HL-60/S4 treated with phorbol 12-myristate 13-acetate at 8.2 ng/mL for 4 days and 3 days (cell line): Measurements from ENCODE around the gene RINL.
"Not testable (repeated sequence)": the region's sequence is repeated elsewhere in the genome, so short reads cannot be mapped to it uniquely, and the experiment has no call there.

Source experiments
- in situ Hi-C: fragments of 300-500 bp; cut with MboI; formaldehyde crosslinking; loops from 2 replicates; pipeline ENCODE4 v1.15.0; 2022; ENCODE audit warnings: low sequenced_read_pairs

RINL gene

DNA sequence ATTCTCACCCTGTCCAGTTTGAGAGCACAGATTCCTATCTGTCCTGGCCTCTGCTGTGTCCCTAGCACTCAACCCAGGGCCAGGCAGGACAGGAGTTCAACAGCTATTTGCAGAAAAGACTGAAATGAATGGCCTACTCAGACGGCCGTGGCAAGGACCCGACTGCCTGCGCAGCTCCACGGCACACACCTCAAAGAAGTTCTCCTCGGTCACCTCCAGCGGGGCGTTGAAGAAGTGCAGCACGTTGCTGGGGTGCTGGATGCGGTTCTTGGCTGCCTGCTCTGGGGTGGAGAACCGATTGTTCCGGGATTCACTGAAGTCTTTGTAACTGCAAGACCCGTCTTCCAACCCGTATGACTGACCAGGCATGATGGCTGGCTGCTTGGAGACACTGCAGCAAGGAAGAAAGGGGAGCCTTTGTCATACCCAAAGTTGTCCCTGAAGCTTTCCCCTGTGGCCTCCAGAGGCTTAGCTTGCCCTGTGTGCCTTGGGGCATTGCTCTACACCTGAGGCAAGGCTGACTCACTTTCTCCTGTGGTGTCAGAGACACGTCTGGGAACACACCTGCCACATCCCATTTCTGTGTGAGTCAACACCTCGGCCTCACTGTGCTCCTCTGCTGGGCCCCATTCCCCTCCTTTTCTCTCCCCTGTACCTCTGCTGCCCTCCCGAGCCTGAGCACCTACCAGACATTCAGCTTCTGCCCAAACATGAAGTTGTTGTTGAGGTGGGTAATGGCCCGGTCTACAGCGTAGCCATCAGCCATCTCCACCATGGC is 39.7 kb downstream of the RINL start:
- in situ Hi-C loops, result no loop called here

- in situ Hi-C loops, result no loop called here
These were observed 40.4 kb downstream of the RINL start for GRCh38 chr19:38837656-38838121.

- in situ Hi-C loops, result no loop called here
These were observed 41.0 kb downstream of the RINL start for GRCh38 chr19:38836983-38837626.

- in situ Hi-C loops, result no loop called here
These were observed 41.7 kb downstream of the RINL start for GRCh38 chr19:38836159-38836982.

- in situ Hi-C loops, result no loop called here
These were observed 43.5 kb downstream of the RINL start for GRCh38 chr19:38834590-38834989.

- in situ Hi-C loops, result no loop called here
These were observed 44.0 kb downstream of the RINL start for GRCh38 chr19:38834104-38834490.

DNA sequence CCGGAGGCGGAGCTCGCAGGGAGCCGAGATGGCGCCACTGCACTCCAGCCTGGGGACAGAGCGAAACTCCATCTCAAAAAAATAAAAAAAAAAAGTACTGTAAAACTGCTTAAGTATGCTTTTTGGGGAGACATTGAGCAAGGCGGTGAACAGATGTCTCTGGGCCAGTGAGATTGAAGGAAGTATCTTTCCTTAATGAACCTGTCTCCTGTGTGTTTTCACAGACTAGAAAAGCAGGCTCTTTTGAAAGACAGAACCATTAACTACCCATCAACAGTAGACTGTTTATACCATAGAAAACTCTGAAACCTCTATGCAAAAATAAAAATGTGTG is 45.0 kb downstream of the RINL start:
- in situ Hi-C loops, result no loop called here

GRCh38 chr19:38831142-38831605 is 46.9 kb downstream of the RINL start:
- in situ Hi-C loops, result no loop called here

- in situ Hi-C loops, result no loop called here
These were observed 47.9 kb downstream of the RINL start for GRCh38 chr19:38830039-38830733.

DNA sequence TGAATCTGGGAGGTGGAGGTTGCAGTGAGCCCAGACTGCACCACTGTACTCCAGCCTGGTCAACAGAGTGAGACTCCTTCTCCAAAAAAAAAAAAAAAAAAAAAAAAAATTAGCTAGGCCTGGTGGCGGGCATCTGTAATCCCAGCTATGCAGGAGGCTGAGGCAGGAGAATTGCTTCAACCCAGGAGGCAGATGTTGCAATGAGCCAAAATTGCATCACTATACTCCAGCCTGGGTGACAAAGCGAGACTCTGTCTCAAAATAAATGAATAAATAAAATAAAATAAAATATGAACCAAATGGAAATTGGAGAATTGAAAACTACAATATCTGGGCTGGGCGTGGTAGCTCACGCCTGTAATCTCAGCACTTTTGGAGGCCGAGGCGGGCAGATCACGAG is 48.9 kb downstream of the RINL start:
- in situ Hi-C loops, result not testable (repeated sequence)

DNA sequence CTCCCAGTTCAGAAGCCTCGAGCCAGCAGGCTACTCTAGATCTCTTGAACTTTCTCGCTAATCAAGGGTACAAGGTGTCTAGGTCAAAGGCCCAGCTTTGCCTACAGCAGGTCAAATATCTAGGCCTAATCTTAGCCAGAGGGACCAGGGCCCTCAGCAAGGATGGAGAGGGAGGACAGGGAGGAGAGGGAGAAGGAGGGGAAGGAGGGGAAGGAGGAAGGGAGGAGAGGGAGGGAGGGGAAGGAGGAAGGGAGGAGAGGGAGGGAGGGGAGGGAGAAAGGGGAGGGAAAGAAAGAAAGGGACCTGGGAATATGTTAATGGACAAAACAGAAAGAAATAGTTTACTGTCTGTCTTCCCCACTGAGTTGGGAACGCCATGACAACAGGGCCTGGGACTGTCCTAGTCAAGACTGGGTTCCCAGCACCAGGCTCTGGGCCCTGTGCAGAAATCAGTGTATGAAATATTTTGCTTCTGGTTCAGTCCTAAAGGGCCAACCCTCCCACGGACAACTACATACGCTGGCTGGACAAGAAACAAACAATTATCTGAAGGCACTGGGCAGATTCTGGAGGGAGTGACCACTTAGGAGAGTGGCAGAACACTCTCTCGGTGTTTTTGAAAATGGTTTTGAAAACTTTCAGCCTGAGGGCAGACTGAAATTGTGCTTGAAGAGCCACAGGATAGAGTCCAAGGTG is 51.1 kb downstream of the RINL start:
- in situ Hi-C loops, result no loop called here

- in situ Hi-C loops, result not testable (repeated sequence)
These were observed 52.1 kb downstream of the RINL start for GRCh38 chr19:38825936-38826335.

DNA sequence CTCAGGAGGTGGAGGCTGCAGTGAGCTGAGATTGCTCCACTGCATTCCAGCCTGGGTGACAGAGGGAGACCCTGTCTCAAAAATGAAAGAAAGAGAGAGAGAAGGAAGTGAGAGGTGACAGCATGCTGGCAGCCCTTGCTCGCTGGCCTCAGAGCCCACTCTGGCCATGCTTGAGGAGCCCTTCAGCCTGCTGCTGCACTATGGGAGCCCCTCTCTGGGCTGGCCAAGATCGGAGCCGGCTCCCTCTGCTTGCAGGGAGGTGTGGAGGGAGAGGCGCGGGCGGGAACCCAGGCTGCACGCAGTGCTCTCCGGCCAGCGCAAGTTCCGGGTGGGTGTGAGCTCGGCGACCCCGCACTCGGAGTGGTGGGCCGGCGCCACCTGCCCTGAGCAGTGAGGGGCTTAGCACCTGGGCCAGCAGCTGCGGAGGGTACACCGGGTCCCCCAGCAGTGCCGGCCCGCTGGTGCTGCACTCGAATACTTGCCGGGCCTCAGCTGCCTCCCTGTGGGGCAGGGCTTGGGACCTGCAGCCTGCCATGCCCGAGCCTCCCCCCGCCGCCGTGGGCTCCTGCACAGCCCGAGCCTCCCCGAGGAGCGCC is 56.7 kb downstream of the RINL start:
- in situ Hi-C loops, result not testable (repeated sequence)

GRCh38 chr19:38819231-38819920 is 58.7 kb downstream of the RINL start:
- in situ Hi-C loops, result no loop called here
